Measurements from ENCODE around the gene DECR2.
A peak's percentile ranks its signal among the peaks of the same experiment; 100 is the strongest.

DECR2 gene

GRCh38 chr16:368388-369158 lies 33.1 kb upstream of the DECR2 start:
- Histone ChIP-seq H3K27ac (ENCODE audit: extremely low read depth, low read depth, low read length) (no peak overlapping the region), H3K9me3 (ENCODE audit: control insufficient read depth, insufficient read depth, low read depth, low read length) (no peaks in the 10 kb centered on the region), H3K4me1 (ENCODE audit: control insufficient read depth, insufficient read depth, low read length) (peaks cover 3% of the 10 kb centered on the region), H3K4me3 (ENCODE audit: low read depth, low read length) (no peak overlapping the region), H3K36me3 (ENCODE audit: control insufficient read depth in 2 of 2, insufficient read depth in 1 of 2, low read length in 2 of 2) (peaks cover 6 to 60% of the 10 kb centered on the region in 2 experiments; a peak in 2 of 3 replicates)
- TF ChIP-seq ZNF121 (tag by site-specific recombination; IDR thresholded peaks at IDR 0.05) (no peak), ZNF311 (tag by site-specific recombination; IDR thresholded peaks at IDR 0.05; ENCODE audit: borderline replicate concordance) (no peak), SALL2 (tag by site-specific recombination; IDR thresholded peaks at IDR 0.05; ENCODE audit: borderline replicate concordance) (no peak), ZNF571 (tag by site-specific recombination; IDR thresholded peaks at IDR 0.05) (no peak), ZNF221 (tag by site-specific recombination; IDR thresholded peaks at IDR 0.05; ENCODE audit: borderline replicate concordance) (no peak), ZNF324 (tag by site-specific recombination; IDR thresholded peaks at IDR 0.05) (no peak)
- POLR2A ChIA-PET: no interaction called here
- CTCF ChIA-PET: interaction anchor here (1.2 kb wide), 1 partner anchor 18 kb away, joined by 4 read pairs; no protein-coding TSS in a partner anchor

DNA sequence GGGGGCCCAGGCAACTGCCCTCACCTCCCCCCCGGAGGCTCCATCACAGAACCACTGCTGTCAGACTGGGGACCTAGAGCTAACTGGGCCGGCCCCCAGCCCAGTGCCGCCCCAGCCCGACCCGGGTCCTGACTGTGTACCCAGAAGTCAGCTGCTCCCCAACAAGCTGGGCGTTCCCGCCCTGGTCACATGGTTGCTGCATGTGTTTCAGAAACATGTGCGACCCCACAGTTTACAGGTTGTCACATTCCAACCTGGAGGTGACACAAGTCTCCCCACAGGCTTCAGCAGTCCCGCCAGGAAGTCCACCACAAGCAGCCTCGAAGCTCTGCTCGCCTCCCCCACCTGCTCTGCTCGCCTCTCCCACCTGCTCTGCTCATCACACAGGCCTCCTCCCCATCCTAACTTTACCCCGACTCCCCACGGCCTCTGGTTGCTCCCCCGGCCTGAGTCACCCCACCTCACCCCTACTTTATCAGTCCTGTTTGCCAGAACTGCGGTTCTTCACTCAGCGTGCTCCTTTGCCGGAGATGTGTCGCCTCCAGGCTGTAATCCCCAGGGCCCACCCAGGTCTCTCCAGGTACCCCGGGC lies 32.3 kb upstream of the DECR2 start:
- TF ChIP-seq ZNF19 (tag by site-specific recombination; IDR thresholded peaks at IDR 0.05; ENCODE audit: low read depth): no peak
- no peak for TF ChIP-seq ZNF560 (tag by site-specific recombination; IDR thresholded peaks at IDR 0.05; ENCODE audit: borderline replicate concordance)
- TF ChIP-seq ZXDB (tag by site-specific recombination; IDR thresholded peaks at IDR 0.05): no peak
- TF ChIP-seq ZNF549 (tag by site-specific recombination; IDR thresholded peaks at IDR 0.05): no peak
- TF ChIP-seq SCRT2 (tag by site-specific recombination; IDR thresholded peaks at IDR 0.05): 0 out of 2 replicates have a peak, but pooled peaks have one; percentile 8
- peaks cover 6 to 68% of the 10 kb centered on the region in 2 experiments; a peak in 2 of 3 replicates for H3K36me3 ChIP-seq (ENCODE audit: control insufficient read depth in 2 of 2, insufficient read depth in 1 of 2, low read length in 2 of 2)
- H3K27ac ChIP-seq (ENCODE audit: extremely low read depth, low read depth, low read length): peak overlapping the region; percentile 64; the same call in 1 of the 2 replicates
- CTCF ChIA-PET: interaction anchor here (1.2 kb wide), 1 partner anchor 19 kb away, joined by 4 read pairs; no protein-coding TSS in a partner anchor
- no peaks in the 10 kb centered on the region for H3K9me3 ChIP-seq (ENCODE audit: control insufficient read depth, insufficient read depth, low read depth, low read length)
- POLR2A ChIA-PET: no interaction called here
- peak overlapping the region; percentile 47 for H3K4me3 ChIP-seq (ENCODE audit: low read depth, low read length)
- H3K4me1 ChIP-seq (ENCODE audit: control insufficient read depth, insufficient read depth, low read length): peaks cover 3% of the 10 kb centered on the region

- peak overlapping the region; percentile 64; the same call in 1 of the 2 replicates for H3K27ac ChIP-seq (ENCODE audit: extremely low read depth, low read depth, low read length)
- H3K9me3 ChIP-seq (ENCODE audit: control insufficient read depth, insufficient read depth, low read depth, low read length): no peaks in the 10 kb centered on the region
- H3K36me3 ChIP-seq (ENCODE audit: control insufficient read depth in 2 of 2, insufficient read depth in 1 of 2, low read length in 2 of 2): peaks cover 6 to 73% of the 10 kb centered on the region in 2 experiments; a peak in 2 of 3 replicates
- peak overlapping the region; percentile 47 for H3K4me3 ChIP-seq (ENCODE audit: low read depth, low read length)
- CTCF ChIA-PET: interaction anchor here (0.6 to 1.2 kb wide), 4 partner anchors 8 to 342 kb away, joined by 3 to 4 read pairs (median 4); no protein-coding TSS in a partner anchor
- POLR2A ChIA-PET: interaction anchor here (0.7 to 1.5 kb wide), 6 partner anchors 10 to 1826 kb away, joined by 3 to 10 read pairs (median 4); partner anchors contain the start of genes AXIN1, DECR2, PGAP6 and POLR3K
- peaks cover 3% of the 10 kb centered on the region for H3K4me1 ChIP-seq (ENCODE audit: control insufficient read depth, insufficient read depth, low read length)
- TF ChIP-seq ZNF335 (tag by site-specific recombination; conservative IDR thresholded peaks at IDR 0.05): peak; percentile 62
- peak; percentile 63 for TF ChIP-seq GLIS1 (tag by site-specific recombination; IDR thresholded peaks at IDR 0.05)
- no peak for TF ChIP-seq KLF1 (tag by site-specific recombination; IDR thresholded peaks at IDR 0.05)
- TF ChIP-seq ZNF146 (tag by site-specific recombination; IDR thresholded peaks at IDR 0.05): no peak
- TF ChIP-seq ZFHX2 (tag by site-specific recombination; conservative IDR thresholded peaks at IDR 0.05): peak; percentile 57; the same call in 1 of the 2 replicates
- peak; percentile 87 for TF ChIP-seq ZIC2 (tag by site-specific recombination; IDR thresholded peaks at IDR 0.05)
- TF ChIP-seq, protein P1, sequence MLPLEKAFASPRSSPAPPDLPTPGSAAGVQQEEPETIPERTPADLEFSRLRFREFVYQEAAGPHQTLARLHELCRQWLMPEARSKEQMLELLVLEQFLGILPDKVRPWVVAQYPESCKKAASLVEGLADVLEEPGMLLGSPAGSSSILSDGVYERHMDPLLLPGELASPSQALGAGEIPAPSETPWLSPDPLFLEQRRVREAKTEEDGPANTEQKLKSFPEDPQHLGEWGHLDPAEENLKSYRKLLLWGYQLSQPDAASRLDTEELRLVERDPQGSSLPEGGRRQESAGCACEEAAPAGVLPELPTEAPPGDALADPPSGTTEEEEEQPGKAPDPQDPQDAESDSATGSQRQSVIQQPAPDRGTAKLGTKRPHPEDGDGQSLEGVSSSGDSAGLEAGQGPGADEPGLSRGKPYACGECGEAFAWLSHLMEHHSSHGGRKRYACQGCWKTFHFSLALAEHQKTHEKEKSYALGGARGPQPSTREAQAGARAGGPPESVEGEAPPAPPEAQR (tag by site-specific recombination; IDR thresholded peaks at IDR 0.05): no peak
- no peak for TF ChIP-seq FEZF1 (tag by site-specific recombination; IDR thresholded peaks at IDR 0.05)
- no peak for TF ChIP-seq ZNF529 (tag by site-specific recombination; IDR thresholded peaks at IDR 0.05; ENCODE audit: insufficient replicate concordance)
- TF ChIP-seq, protein P2, sequence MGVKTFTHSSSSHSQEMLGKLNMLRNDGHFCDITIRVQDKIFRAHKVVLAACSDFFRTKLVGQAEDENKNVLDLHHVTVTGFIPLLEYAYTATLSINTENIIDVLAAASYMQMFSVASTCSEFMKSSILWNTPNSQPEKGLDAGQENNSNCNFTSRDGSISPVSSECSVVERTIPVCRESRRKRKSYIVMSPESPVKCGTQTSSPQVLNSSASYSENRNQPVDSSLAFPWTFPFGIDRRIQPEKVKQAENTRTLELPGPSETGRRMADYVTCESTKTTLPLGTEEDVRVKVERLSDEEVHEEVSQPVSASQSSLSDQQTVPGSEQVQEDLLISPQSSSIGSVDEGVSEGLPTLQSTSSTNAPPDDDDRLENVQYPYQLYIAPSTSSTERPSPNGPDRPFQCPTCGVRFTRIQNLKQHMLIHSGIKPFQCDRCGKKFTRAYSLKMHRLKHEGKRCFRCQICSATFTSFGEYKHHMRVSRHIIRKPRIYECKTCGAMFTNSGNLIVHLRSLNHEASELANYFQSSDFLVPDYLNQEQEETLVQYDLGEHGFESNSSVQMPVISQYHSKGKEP (tag by site-specific recombination; IDR thresholded peaks at IDR 0.05): no peak
- TF ChIP-seq KLF9 (tag by site-specific recombination; IDR thresholded peaks at IDR 0.05; ENCODE audit: low read depth): no peak
- TF ChIP-seq SP7 (tag by site-specific recombination; IDR thresholded peaks at IDR 0.05): no peak
- TF ChIP-seq ZBTB26 (tag by site-specific recombination; optimal IDR thresholded peaks at IDR 0.05): peak; percentile 28
- 0 out of 2 replicates have a peak, but pooled peaks have one; percentile 29 for TF ChIP-seq IKZF3 (tag by site-specific recombination; IDR thresholded peaks at IDR 0.05)
- no peak for TF ChIP-seq ZNF138 (tag by site-specific recombination; IDR thresholded peaks at IDR 0.05; ENCODE audit: borderline replicate concordance)
Observed at GRCh38 chr16:369866-370436, 31.7 kb upstream of the DECR2 start.
